Middle frontal gyrus (tissue), 1 donor: Measurements from ENCODE around the gene KCNC1.

ENCODE experiments used
- DNase-seq: peaks from one replicate; pipeline ENCODE4 v3.0.0-alpha.2; 2015; ENCODE audit warnings: low spot score; ENCODE audit errors: extremely low spot score

KCNC1 gene

DNA sequence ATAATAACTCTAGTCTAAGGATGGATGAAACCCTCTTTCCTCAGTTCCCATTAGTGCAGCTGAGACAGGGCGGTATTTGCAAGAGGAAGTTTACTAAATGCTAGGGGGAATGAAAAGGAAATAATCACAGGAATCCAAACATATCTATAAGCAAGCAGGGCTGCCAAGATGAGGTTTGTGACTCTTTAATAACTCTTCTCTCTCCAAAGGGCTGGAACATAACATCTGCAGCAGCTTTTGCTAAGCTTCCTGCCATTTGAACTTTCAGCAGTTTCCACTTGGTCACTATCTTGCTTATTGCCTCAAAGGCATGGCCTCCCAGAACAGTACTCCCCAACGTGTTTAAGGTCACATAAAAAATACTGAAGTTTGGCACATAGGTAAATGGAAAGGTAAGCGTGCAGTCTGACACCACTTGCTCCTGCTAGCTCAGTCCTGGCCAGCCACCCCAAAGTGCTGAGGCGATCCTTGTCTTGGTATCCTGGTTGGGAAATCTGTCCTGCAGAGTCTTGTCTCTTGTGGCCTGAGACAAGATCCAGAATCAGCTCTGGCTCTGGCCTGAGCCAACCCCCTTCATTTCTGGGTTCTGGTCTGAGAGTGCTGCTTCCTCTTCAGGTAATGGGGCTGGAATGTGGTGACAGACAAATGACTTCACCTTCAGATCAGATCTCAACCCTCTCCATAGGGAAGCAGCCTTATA is 81.8 kb downstream of the KCNC1 start:
- no peak for DNase-seq

- DNase-seq: no peak
Measured at GRCh38 chr11:17821648-17822400, 87.2 kb downstream of the KCNC1 start.

DNA sequence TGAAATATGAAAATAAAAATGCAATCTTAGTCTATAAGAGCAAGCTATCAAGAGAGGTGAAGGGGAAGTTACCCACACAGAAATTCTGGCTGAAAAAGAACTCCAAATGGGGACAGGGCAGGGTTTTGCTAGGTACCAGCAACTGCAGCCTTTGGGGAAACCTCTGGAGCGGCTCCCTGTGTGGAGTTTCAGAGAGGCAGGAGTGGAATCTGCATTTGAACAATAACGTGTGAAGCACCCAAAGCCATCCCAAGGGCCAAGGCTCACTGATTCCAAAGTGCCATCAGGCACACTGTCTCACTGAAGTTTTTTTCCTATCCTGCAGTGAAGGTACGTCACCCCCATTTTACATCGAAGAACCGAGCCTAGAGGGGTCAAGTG is 87.8 kb downstream of the KCNC1 start:
- DNase-seq: no peak

DNA sequence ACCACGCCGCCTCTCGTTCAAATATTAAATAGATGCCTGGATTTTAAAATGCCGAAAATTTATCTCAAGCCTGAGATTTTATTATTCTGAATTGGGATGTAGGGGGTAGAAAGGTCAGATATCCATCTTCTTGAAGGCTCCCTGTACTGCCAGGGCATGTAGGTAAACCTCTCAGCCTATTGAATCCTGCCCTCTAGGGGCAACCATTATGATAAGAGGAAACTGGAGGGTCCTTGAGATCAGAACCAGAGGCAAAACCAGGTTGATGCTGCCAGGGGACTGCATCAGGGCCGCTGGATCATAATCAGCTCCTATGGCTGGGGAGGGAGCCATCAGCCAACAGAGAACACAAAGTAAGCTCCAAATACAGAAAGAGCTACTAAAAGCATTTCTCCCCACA is 92.4 kb downstream of the KCNC1 start:
- DNase-seq: no peak

GRCh38 chr11:17828311-17828751 is 93.8 kb downstream of the KCNC1 start:
- peak; percentile 42 for DNase-seq

GRCh38 chr11:17831228-17831627 is 96.6 kb downstream of the KCNC1 start:
- DNase-seq: no peak

- DNase-seq: no peak
Measured at GRCh38 chr11:17831883-17832282, 97.3 kb downstream of the KCNC1 start.
